NCI-H345 treated with DMSO at 0.1 percent for 48 hours (cell line): Measurements from ENCODE around the gene CXADR.
"Not testable (repeated sequence)": the region's sequence is repeated elsewhere in the genome, so short reads cannot be mapped to it uniquely, and the experiment has no call there.

Source experiments
- DNase-seq: peaks from one replicate; lab custom pipeline; 2025; ENCODE audit not compliant: unreplicated experiment; lab: John Stamatoyannopoulos, UW

CXADR gene

GRCh38 chr21:17501107-17502006, 11.5 kb upstream of the CXADR start:
- DNase-seq: peak; percentile 25

DNA sequence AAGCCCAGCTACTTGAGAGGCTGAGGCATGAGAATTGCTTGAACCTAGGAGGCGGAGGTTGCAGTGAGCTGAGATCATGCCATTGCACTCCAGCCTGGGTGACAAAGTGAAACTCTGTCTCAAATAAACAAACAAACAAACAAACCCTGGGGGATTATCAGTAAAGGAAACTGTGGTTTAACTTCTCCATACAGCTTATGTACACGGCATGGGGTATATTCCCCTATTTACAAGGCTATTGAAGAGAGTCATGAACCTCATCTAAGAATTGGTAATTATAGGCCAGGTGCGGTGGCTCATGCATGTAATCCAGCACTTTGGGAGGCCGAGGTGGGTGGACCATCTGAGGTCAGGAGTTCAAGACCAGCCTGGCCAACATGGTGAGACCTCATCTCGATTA, 9.9 kb upstream of the CXADR start:
- not testable (repeated sequence) for DNase-seq

GRCh38 chr21:17506951-17507350, 5.9 kb upstream of the CXADR start:
- DNase-seq: no peak

DNA sequence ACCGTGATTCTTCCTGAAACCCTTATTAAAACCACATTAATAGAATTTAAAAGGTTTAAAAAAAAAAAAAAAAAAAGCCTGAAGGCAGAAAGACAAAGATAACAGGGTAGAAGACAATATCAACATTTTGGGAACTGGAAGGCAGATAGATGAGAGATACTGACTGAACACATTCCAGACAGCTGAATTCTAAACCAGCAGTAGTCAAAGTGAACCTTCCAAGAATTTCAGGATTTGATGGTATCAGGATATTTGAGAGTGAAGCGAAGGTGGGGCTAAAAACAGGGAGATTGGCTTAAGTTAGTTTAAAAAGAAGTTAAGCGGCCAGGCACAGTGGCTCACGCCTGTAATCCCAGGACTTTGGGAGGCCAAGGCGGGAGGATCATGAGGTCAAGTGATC, 5.3 kb upstream of the CXADR start:
- DNase-seq: no peak

DNA sequence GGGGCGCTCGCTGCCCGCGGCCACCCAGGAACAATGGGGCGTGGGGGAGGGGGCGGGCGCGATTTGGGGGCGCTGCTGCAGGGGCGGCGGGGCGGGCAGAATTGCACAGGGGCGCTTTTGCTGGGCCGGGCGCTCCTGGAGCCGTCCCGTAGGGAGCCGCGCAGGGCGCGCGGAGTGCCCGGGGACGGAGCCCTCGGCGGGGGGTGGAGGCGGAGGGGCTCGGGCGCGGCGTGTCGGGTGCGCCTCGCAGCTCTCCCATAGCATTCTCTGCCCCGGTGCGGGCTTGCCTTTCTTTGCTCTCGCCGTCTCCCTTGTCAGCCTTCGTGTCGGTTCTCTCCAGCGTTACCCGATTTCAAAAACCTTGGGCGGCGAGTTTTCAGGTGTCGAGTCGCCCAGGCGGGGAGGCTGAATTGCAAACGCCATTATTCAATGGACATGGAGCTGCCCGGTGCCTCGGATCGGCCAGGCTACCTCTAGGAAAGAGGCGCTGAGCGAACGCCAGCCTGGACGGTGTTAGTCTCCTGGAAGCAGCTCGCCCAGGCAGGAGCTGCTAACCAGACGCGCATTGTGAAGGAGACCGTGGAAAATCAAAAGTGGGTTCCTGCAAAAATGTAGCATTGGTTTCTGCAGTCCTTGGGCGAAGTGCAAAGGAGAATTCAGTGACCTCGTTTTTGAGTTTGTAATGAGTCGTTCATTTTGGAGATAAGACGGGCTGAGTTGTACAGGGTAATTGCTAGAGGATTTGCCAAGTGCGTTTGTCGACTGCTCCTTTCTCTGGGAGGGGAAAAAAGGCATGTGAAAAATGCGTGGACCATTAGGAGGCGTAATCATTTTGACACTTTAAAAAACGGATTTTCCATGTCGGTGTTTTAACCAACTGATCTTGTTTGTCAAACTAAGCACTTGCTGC, 626 bp downstream of the CXADR start:
- DNase-seq: peak; percentile 25

DNA sequence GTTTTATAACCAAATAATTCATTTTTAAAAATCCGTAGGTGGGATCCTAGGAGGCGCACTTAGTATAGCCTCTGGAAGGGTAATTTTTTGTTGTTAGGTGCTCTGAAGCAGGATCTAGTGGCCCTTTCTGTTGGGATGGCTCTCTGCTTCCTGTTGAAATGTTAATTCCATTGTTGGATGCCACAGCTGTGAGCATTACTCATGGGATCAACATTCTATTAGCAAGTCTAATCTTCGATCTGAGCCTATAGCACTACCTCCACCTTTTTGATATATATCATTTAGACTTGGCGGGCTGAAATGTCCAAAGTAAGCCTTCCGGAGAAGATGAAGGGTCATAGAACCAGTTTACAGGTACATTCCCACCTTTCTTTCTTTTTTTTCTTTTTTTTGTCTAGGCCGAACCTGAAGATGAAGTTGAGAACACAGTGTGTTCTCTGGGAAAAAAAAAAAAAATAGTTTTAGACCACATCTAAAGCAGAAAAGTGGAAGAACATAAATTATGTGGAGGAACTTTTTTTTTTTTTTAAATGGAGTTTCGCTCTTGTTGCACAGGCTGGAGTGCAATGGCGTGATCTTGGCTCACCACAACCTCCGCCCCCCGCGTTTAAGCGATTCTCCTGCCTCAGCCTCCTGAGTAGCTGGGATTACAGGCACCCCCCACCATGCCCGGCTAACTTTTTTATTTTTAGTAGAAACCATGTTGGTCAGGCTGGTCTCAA, 1.4 kb downstream of the CXADR start:
- peak; percentile 11 for DNase-seq

DNA sequence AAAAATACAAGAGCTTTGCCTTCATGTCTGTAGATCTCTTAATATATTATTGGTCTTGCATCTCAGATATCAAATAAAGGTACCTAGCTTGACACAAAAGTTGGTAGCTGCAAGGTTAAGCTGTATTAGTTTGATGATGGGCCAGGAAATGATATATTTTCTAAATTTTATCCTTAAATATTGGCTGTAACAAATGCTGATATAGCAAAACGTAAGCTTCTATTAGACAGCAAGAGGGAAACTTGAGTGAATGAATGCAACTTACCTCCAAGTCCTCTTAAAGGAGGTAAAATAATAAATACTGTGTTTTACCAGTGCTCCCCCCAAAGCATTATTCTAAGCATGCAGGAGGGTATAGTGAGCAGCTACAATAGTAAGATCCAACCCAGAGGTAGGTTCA, 4.2 kb downstream of the CXADR start:
- DNase-seq: not testable (repeated sequence)

DNA sequence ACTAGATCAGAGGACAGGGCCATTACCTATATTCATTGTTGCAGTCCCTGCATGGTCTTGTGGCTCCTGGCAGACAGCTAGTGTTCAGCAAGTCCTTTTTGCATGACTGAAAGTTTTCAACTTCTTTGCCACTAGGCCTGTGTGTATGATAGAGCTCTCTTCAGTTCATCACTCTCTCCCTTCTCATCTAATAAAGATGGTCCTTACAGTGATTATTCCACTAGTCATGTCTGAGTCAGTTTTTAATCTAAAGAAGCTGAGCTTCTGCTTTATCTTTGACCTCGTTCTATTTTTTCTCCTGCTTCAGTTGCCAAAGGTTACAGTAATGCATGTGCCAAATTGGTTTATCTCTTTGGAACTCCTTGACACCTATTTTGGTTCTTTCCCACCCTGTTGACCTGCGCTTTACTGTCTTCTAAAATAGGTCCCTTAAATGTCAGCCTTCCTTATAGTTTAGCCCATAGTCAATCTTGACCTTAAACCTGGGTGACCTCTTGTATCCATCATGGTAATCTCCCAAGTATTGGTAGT, 6.4 kb downstream of the CXADR start:
- DNase-seq: no peak

DNA sequence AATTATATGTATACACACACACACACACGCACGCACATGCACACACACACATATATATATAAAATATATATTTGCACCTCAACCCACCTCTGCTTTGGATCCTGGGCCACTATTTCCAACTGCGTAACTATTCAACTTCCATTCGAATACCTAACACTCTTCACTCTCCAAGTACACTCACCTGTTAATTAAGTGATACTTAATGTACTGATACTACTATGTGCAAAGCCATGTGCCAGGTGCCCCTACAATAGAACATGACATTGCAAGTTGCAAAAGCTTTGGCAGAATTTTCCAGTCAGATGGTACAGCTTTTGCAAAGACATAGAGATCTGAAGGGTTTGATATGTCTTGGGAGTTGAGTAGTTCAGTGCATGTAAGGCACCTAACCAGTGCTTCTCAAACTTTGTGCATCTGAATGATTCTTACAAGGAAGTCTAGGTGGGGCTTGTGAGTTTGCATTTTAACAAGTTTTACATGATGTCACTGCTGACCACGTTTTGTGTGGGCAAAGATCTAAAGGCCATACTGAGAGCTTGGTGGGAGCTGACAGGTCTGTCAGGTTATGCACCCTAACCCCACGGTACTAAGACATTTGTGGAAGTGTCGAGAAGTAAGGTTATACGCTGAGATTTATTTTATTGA, 7.2 kb downstream of the CXADR start:
- DNase-seq: no peak

DNA sequence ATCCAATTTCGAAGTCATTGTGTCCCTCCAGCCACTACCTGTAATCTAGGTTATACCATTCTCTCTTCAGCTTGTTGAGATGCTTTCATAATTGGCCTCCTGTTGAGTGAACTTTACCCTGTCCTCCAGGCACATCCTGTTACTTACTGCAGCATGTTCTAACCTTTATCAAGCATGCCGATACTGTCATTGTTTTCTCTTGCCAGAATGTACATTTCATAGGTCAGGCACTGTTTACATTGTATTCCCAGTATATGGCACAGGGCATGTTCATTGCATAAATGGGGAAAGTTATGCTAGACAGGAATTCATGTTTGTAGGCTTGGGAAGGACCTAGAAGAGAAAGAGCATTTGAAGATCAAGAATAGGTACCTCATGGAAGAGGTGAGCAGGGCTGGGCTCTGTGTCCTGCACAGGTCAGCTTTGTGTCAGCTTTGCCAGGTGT, 10.2 kb downstream of the CXADR start:
- DNase-seq: no peak

DNA sequence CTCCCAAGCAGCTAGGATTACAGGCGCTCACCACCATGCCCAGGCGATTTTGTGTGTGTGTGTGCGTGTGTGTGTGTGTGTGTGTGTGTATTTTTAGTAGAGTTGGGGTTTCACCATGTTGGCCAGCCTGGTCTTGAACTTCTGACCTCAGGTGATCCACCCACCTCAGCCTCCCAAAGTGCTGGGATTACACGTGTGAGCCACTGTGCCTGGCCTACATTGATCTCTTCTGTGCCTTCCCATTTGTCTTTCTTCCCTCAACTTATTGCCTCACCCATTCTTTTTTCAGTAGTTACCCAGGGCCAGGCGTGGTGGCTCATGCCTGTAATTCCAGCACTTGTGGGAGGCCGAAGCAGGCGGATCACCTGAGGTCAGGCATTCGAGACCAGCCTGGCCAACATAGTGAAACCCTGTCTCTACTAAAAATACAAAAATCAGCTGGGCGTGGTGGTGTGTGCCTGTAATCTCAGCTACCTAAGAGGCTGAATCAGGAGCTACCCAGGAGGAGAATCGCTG, 11.2 kb downstream of the CXADR start:
- DNase-seq: not testable (repeated sequence)

DNA sequence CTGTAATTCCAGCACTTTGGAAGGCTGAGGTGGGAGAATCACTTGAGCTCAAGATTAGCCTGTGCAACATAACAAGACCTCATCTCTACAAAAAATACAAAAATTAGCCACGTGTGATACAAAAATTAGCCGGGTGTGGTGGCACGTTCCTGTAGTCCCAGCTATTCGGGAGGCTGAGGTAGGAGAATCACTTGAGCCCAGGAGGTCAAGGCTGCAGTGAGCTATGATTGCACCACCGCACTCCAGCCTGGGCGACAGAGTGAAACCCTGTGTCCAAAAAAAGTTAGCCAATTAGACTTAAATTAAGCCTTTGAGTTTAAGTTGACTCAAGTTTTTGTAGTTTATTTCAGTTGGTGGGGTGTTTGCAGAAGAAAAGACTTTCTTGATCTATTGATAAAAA, 11.8 kb downstream of the CXADR start:
- no peak for DNase-seq

DNA sequence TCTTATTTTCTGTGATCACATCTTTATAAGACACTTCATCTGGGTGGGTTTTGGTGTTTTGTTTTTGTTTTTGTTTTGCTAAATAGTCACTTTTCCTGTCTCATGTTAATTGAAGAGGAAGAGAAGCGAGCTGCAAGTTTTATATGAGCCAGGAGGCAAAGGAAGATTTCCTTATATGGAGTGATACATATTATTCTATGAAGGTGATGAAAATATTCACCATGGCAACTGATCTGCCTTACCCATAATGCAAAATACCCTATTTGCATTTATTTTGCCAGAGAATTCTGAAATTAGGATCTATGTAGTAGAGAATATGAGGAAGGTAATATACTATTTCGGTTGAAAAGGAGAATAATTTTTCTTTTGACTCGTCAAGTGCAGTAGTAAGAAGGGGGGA, 13.9 kb downstream of the CXADR start:
- DNase-seq: no peak

- no peak for DNase-seq
Observed at GRCh38 chr21:17527240-17527639, 14.4 kb downstream of the CXADR start.

DNA sequence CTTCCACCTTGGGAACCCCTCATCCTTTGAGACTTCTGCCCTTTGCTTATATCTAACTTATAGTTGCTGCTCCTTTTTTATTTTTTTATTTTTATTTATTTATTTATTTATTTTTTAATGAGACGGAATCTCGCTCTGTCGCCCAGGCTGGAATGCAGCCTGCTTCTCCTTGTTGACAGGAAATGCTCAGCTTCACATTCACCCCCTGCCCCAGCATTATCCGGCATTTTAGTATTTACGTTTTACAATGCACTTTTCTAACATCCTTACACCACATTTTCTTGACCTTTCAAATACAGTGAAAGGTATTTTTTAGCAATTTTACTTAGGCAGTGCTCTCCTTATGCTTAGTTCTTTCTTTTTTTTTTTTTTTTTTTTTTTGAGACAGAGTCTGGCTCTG, 14.9 kb downstream of the CXADR start:
- no peak for DNase-seq

- no peak for DNase-seq
Observed at GRCh38 chr21:17529648-17530047, 16.8 kb downstream of the CXADR start.

DNA sequence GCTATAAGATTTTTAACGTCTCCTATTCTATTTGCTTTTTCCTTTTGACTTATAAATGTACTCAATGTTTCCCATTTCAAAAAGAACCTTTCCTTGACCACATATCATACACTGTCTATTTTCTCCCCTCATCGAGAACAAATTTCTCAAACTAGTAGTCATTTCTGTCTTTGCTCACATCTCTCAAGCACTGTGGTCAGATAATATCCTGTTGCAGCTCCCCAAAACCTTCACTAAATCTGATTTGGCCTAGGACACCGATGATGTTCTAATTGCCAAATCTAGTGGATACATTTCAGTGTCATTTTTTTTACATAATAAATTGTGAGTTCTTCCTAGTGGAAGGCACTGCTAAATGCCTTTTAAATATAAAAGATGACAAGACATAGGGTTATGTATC, 19.4 kb downstream of the CXADR start:
- no peak for DNase-seq

DNA sequence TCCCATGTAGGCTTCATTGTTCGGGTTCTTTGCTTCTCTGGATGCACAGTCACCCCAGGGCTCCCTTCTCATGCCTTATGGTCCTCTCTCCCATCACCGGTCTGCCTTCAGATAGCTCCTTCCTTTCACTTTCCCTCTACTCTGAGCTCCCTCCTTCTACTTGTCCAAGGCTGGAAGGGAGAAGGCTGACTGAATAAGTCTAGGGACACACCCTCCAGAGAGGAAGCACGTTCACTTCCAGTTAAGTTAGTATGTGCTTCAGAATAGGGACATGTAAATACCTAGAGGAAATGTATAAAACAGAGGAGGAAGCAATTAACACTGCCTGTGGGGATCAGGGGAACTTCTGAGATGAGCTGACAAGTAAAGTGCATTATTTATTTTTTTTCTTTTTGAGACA, 23.5 kb downstream of the CXADR start:
- no peak for DNase-seq

DNA sequence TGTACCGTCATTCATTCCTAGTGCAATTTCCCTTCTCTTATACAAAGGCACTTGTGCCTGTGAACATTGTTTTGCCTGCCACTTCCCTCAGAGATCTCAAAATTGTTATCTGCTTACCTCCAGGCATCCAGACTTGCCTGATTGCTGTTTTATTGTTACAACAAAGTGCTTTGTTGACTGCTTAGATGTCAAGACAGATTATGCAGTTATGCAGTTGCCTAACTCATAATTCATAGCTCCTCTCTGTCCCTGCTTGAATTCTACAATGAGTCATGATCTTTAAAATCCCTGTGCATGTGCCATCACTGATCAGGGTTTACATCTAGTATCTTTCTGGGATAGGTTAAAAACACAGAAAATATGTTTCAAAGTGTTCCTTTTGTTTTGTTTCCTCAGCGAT, 24.5 kb downstream of the CXADR start:
- DNase-seq: no peak

- DNase-seq: no peak
Observed at GRCh38 chr21:17538576-17538975, 25.7 kb downstream of the CXADR start.
